NCI-H2227 (cell line): ENCODE measurements around the gene SLC36A4.
"Not testable (repeated sequence)": the region's sequence is repeated elsewhere in the genome, so short reads cannot be mapped to it uniquely, and the experiment has no call there.

Experiments used
- DNase-seq: peaks from one replicate; lab custom pipeline; 2025; ENCODE audit not compliant: unreplicated experiment; lab: John Stamatoyannopoulos, UW

Gene SLC36A4

GRCh38 chr11:93123351-93123898, 74.4 kb downstream of the SLC36A4 start:
- no peak for DNase-seq

GRCh38 chr11:93122535-93123235, 75.1 kb downstream of the SLC36A4 start:
- DNase-seq: no peak

- no peak for DNase-seq
Measured at GRCh38 chr11:93118276-93118675, 79.5 kb downstream of the SLC36A4 start.

- DNase-seq: no peak
Measured at GRCh38 chr11:93117565-93117964, 80.2 kb downstream of the SLC36A4 start.

GRCh38 chr11:93116641-93117441, 81.0 kb downstream of the SLC36A4 start:
- DNase-seq: no peak

GRCh38 chr11:93114304-93114703, 83.5 kb downstream of the SLC36A4 start:
- DNase-seq: no peak

GRCh38 chr11:93113824-93114223, 84.0 kb downstream of the SLC36A4 start:
- no peak for DNase-seq

GRCh38 chr11:93111147-93111546, 86.6 kb downstream of the SLC36A4 start:
- DNase-seq: not testable (repeated sequence)

- DNase-seq: no peak
Measured at GRCh38 chr11:93100211-93100610, 97.6 kb downstream of the SLC36A4 start.

GRCh38 chr11:93099806-93100205, 98.0 kb downstream of the SLC36A4 start:
- no peak for DNase-seq
